Bronchial epithelial cell (primary cell): ENCODE data around the gene SCAMP2. TPM values are rescaled to one million over a fixed set of nuclear protein-coding genes. Genes with fewer than 3 reads are reported as not detected.
A peak's percentile ranks its signal among the peaks of the same experiment; 100 is the strongest.

Experiments
- DNase-seq: peaks from one replicate; pipeline ENCODE4 v3.0.0-alpha.2; 2010; ENCODE audit warnings: low read depth
- FAIRE-seq: peaks from 2 replicates; lab custom pipeline; 2011; peaks lifted over from hg19 to GRCh38; lab: Jason Lieb, UNC
- H3K27me3 ChIP-seq: 2 replicates; pipeline ENCODE4 v1.5.1; 2011; ENCODE audit warnings: low read length; ENCODE audit not compliant: control insufficient read depth, insufficient read depth
- H3K36me3 ChIP-seq: 2 replicates; pipeline ENCODE4 v1.5.1; 2011; ENCODE audit warnings: low read length; ENCODE audit not compliant: control insufficient read depth, insufficient read depth
- H3K4me3 ChIP-seq: 2 replicates; pipeline ENCODE4 v1.5.1; 2011; ENCODE audit warnings: mild to moderate bottlenecking, low read depth, low read length, control low read depth
- total RNA-seq: library from RNA; depleted of rRNA; stranded (reverse); fragments of >200 nt; gene quantifications from 2 replicates; pipeline ENCODE4 v1.2.1, GENCODE V29; 2014
- TF ChIP-seq, protein P1 (sequence below): IDR thresholded peaks from 2 replicates; pipeline ENCODE4 v1.5.1; 2011; ENCODE audit warnings: mild to moderate bottlenecking, moderate library complexity, low read length, control low read depth, inconsistent platforms; ENCODE audit not compliant: insufficient read depth, severe bottlenecking

The SCAMP2 gene
- total RNA-seq, 1 donor from 2014 or later, result 20.5 TPM

DNA sequence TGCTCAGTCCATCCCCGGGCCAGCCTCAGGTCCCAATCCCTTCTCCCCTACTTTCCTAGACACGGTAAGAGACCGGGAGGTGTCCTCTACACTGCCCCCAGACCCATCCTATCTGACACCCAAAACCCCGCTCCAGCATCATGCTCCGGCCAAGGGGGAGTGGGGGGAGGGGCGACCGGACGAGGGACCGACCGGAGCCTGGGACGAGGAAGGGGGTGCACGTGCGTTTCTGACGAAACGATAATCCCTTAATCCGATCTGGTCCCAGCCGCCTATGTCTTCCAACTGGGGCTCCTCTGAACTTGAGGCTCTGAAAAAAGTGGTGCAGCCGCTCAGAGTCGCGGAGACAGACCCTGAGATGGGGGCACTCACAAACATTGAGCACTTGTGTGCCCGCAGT lies 46.2 kb downstream of the SCAMP2 start:
- FAIRE-seq, result no peak
- Histone ChIP-seq H3K4me3 (no peak overlapping the region), H3K36me3 (no peaks in the 10 kb centered on the region), H3K27me3 (peaks cover 19% of the 10 kb centered on the region)
- TF ChIP-seq, protein P1, sequence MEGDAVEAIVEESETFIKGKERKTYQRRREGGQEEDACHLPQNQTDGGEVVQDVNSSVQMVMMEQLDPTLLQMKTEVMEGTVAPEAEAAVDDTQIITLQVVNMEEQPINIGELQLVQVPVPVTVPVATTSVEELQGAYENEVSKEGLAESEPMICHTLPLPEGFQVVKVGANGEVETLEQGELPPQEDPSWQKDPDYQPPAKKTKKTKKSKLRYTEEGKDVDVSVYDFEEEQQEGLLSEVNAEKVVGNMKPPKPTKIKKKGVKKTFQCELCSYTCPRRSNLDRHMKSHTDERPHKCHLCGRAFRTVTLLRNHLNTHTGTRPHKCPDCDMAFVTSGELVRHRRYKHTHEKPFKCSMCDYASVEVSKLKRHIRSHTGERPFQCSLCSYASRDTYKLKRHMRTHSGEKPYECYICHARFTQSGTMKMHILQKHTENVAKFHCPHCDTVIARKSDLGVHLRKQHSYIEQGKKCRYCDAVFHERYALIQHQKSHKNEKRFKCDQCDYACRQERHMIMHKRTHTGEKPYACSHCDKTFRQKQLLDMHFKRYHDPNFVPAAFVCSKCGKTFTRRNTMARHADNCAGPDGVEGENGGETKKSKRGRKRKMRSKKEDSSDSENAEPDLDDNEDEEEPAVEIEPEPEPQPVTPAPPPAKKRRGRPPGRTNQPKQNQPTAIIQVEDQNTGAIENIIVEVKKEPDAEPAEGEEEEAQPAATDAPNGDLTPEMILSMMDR, result no peak
- no peak for DNase-seq

DNA sequence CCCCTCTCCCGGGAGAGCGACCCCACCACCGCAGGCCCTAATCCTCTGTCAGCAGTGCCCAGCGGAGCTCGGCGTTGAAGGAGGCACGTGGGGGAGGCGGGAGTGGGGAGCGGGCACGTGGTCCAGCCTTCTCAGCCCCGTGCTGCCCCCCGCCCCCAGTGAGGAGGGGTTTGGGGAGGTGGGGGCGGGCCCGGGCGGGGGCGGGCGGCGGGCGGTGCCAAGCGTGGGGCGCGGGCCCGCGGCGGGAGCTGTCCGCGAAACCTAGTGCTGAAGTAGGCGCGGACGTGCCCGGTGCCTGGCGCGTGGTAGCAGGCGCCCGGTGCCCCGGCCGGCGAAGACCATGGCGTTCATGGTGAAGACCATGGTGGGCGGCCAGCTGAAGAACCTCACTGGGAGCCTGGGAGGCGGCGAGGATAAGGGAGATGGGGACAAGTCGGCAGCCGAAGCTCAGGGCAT lies 46.8 kb downstream of the SCAMP2 start, which contains the start of gene CPLX3:
Gene CPLX3 (plus strand): TSS at position 264 of the 456 bp plus-strand sequence. CDS start 77 bp downstream, at position 341.
- no peak for FAIRE-seq
- peaks cover 19% of the 10 kb centered on the region for H3K27me3 ChIP-seq

DNA sequence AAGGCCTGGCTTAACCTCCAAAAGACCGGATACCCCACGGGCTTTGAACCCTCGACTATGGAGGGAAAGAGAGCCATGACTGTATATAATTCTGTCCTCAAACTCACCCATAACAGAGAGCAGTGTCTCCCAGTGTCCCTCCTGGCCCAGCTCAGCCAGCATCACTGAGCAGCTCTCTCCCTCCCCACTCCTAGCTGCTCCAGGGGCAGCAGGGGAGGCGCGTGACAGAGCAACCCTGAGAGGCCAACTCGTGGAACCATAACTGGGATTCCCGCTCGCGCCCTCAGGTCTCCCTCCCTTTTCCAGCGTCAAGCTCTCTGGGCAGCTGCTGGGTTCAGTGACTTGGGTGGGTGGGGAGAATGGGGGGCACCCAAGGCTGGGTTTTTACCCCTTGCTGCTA lies 47.3 kb downstream of the SCAMP2 start:
- no peak for FAIRE-seq
- H3K27me3 ChIP-seq, result peaks cover 19% of the 10 kb centered on the region
- H3K4me3 ChIP-seq, result no peak overlapping the region
- H3K36me3 ChIP-seq, result no peaks in the 10 kb centered on the region
- DNase-seq, result no peak
- TF ChIP-seq, protein P1, result no peak

More for the DNA sequence above, 46.8 kb downstream of the SCAMP2 start, which contains the start of gene CPLX3:
- Histone ChIP-seq H3K4me3 (no peak within 1 kb of the TSS), H3K36me3 (no peaks in the 10 kb centered on the region)
- TF ChIP-seq, protein P1, result no peak
- DNase-seq, result no peak

DNA sequence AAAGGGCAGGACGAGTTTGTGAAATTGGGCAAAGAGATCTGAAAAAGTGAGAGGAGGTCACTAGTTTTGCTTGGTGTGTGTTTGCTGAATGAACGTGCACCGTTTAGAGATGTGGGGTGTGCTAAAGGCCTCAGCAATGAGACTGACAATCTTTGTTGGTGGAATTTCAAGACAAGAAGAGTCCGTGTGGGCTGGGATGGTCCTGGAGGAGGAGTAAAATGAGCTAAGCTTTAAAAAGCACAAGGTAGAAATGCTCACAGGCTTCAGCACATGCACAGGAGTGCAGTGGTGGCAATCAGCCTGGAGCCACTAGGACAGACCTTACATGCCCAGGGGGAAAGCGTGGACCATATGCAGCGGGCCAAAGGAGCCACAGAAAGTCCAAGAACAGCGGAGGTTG lies 48.2 kb downstream of the SCAMP2 start:
- DNase-seq (no peak), FAIRE-seq (no peak)
- TF ChIP-seq, protein P1, result no peak
- Histone ChIP-seq H3K36me3 (no peaks in the 10 kb centered on the region), H3K27me3 (peaks cover 19% of the 10 kb centered on the region), H3K4me3 (no peak overlapping the region)

DNA sequence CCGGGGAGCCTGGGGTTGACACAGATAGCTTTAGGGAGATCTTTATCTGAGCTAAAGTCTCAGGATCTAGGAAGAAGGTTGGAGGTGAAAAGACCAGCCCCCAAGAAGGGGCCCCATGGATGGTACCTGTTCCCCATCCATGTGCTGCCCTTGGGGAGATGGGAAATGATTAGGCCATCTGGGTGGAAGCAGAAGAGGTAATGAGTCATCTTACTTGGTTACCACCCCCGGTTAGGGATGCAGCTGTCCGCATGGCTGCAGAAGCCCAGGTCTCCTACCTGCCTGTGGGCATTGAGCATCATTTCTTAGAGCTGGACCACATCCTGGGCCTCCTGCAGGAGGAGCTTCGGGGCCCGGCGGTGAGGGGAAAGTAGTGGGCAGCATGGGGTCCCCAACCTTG lies 49.8 kb downstream of the SCAMP2 start:
- DNase-seq (peak; percentile 26), FAIRE-seq (no peak)
- TF ChIP-seq, protein P1, result no peak
- Histone ChIP-seq H3K4me3 (no peak overlapping the region), H3K36me3 (no peaks in the 10 kb centered on the region), H3K27me3 (peaks cover 19% of the 10 kb centered on the region)

DNA sequence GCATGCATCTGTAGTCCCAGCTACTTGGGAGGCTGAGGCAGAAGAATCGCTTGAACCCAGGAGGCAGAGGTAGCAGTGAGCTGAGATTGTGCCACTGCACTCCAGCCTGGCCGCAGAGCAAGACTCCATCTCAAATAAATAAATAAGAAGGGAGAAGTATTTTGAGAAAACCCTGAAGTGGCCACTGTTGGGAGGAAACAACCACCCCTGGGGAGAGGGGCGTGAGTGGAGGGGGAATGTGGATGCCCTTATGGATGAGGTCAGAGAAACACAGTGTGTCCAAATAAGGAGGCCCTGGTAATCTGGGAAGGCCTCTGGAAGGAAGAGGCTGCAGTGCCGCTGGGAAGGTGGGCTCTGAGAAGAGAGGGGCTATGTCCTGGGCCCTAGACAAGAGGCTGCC lies 50.9 kb downstream of the SCAMP2 start:
- DNase-seq (no peak), FAIRE-seq (no peak)
- no peaks in the 10 kb centered on the region for H3K36me3 ChIP-seq
- H3K4me3 ChIP-seq, result no peak overlapping the region
- TF ChIP-seq, protein P1, result no peak
- peaks cover 13% of the 10 kb centered on the region for H3K27me3 ChIP-seq
